ENCODE results near the gene TBPL1.

- no peak for TF ChIP-seq EP300 (IDR thresholded peaks at IDR 0.05; ENCODE audit: low read depth)
- TF ChIP-seq, protein P1, sequence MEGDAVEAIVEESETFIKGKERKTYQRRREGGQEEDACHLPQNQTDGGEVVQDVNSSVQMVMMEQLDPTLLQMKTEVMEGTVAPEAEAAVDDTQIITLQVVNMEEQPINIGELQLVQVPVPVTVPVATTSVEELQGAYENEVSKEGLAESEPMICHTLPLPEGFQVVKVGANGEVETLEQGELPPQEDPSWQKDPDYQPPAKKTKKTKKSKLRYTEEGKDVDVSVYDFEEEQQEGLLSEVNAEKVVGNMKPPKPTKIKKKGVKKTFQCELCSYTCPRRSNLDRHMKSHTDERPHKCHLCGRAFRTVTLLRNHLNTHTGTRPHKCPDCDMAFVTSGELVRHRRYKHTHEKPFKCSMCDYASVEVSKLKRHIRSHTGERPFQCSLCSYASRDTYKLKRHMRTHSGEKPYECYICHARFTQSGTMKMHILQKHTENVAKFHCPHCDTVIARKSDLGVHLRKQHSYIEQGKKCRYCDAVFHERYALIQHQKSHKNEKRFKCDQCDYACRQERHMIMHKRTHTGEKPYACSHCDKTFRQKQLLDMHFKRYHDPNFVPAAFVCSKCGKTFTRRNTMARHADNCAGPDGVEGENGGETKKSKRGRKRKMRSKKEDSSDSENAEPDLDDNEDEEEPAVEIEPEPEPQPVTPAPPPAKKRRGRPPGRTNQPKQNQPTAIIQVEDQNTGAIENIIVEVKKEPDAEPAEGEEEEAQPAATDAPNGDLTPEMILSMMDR (IDR thresholded peaks at IDR 0.05): no peak
These were observed 63.5 kb downstream of the TBPL1 start for GRCh38 chr6:134016558-134016814.

All from transverse colon (tissue), 3 donors.